HepG2 (cell line): ENCODE data around the gene RNASE2. TPM values are rescaled to one million over a fixed set of nuclear protein-coding genes. Genes with fewer than 3 reads are reported as not detected.

ENCODE experiments used
- CREM ChIP-seq, 2 experiments: sonication (generic) in 1 of 2; formaldehyde crosslinking in 1 of 2; IDR thresholded peaks; 2 replicates each; pipeline versions ENCODE4 v1.4.0 to v1.6.1; 2016 to 2020; ENCODE audit warnings: antibody characterized with exemption in 1 of 2, mild to moderate bottlenecking in 1 of 2, missing genetic modification reagents in 1 of 2
- FOXA1 ChIP-seq, 2 experiments: fragments of 450-650 bp in 1 of 2; sonication (generic) in 1 of 2; formaldehyde crosslinking in 1 of 2; IDR thresholded peaks; 2 replicates each; pipeline versions ENCODE4 v1.4.0 to v1.6.1; 2016 to 2020; ENCODE audit warnings: missing genetic modification reagents in 1 of 2
- MAF1 ChIP-seq: sonication (generic); formaldehyde crosslinking; IDR thresholded peaks from 2 replicates; pipeline ENCODE4 v1.5.0; 2020; ENCODE audit warnings: missing genetic modification reagents, borderline replicate concordance
- PAWR ChIP-seq: sonication (generic); formaldehyde crosslinking; IDR thresholded peaks from 2 replicates; pipeline ENCODE4 v1.4.0; 2020; ENCODE audit warnings: missing genetic modification reagents, mild to moderate bottlenecking, borderline replicate concordance
- PHF8 ChIP-seq: sonication (generic); formaldehyde crosslinking; IDR thresholded peaks from 2 replicates; pipeline ENCODE4 v1.5.0; 2020; ENCODE audit warnings: missing genetic modification reagents
- U2AF2 ChIP-seq: fragments of 200-400 bp; formaldehyde crosslinking; IDR thresholded peaks from 2 replicates; pipeline ENCODE4 v1.6.1; 2017; ENCODE audit warnings: low read depth, mild to moderate bottlenecking, low read length
- ZNF121 ChIP-seq: sonication (generic); formaldehyde crosslinking; IDR thresholded peaks from 2 replicates; pipeline ENCODE4 v1.5.0; 2020; ENCODE audit warnings: mild to moderate bottlenecking, missing genetic modification reagents
- ZNF274 ChIP-seq: sonication (generic); formaldehyde crosslinking; IDR thresholded peaks from 2 replicates; pipeline ENCODE4 v1.5.1; 2020; ENCODE audit warnings: mild to moderate bottlenecking, missing genetic modification reagents
- ZNF407 ChIP-seq: sonication (generic); formaldehyde crosslinking; IDR thresholded peaks from one replicate; pipeline ENCODE4 v1.5.1; 2020; ENCODE audit warnings: mild to moderate bottlenecking, missing genetic modification reagents; ENCODE audit errors: not compliant biosample characterization
- ZNF558 ChIP-seq: sonication (generic); formaldehyde crosslinking; IDR thresholded peaks from 2 replicates; pipeline ENCODE4 v1.9.0; 2022; ENCODE audit warnings: mild to moderate bottlenecking, missing genetic modification reagents, borderline replicate concordance
- ZNF660 ChIP-seq: sonication (generic); formaldehyde crosslinking; IDR thresholded peaks from 2 replicates; pipeline ENCODE4 v1.5.1; 2020; ENCODE audit warnings: mild to moderate bottlenecking, low read depth, missing genetic modification reagents, borderline replicate concordance
- ZNF775 ChIP-seq: sonication (generic); formaldehyde crosslinking; IDR thresholded peaks from 2 replicates; pipeline ENCODE4 v1.4.0; 2020; ENCODE audit warnings: missing genetic modification reagents, mild to moderate bottlenecking, moderate library complexity, borderline replicate concordance
- ZNF850 ChIP-seq: sonication (generic); formaldehyde crosslinking; conservative IDR thresholded peaks from 2 replicates; pipeline ENCODE4 v1.9.0; 2021; ENCODE audit warnings: mild to moderate bottlenecking, missing genetic modification reagents
- ZSCAN20 ChIP-seq: sonication (generic); formaldehyde crosslinking; IDR thresholded peaks from 2 replicates; pipeline ENCODE4 v1.4.0; 2020; ENCODE audit warnings: missing genetic modification reagents, mild to moderate bottlenecking, borderline replicate concordance
- polyA plus RNA-seq, 8 experiments: library from polyadenylated mRNA; depleted of rRNA in 3 of 8; stranded (reverse) in 7 of 8; unstranded in 1 of 8; fragments of >200 nt; fragmentation: Illumina TruSeq in 4 of 8; extraction: Trizol in 4 of 8; gene quantifications; 2 replicates each; pipeline versions ENCODE4 v1.2.1 to v1.2.3, GENCODE V29; 2011 to 2016; ENCODE audit warnings: low read depth in 4 of 8, missing spikeins in 1 of 8, mixed read lengths in 1 of 8; ENCODE audit not compliant: insufficient read depth in 1 of 8
- total RNA-seq, 5 experiments: library from RNA; depleted of rRNA; stranded (reverse); fragments of >200 nt; fragmentation: Illumina TruSeq; extraction: Trizol; gene quantifications; 2 replicates each; pipeline ENCODE4 v1.2.3, GENCODE V29; 2016; ENCODE audit warnings: low read depth in 1 of 5
- TF ChIP-seq, protein P1 (sequence below): sonication (generic); formaldehyde crosslinking; IDR thresholded peaks from 2 replicates; pipeline ENCODE4 v1.5.1; 2020; ENCODE audit warnings: missing genetic modification reagents, mild to moderate bottlenecking, borderline replicate concordance
- TF ChIP-seq, protein P2 (sequence below): sonication (generic); formaldehyde crosslinking; IDR thresholded peaks from 2 replicates; pipeline ENCODE4 v1.9.0; 2021; ENCODE audit warnings: missing genetic modification reagents, borderline replicate concordance

The RNASE2 gene
- total and polyA plus RNA-seq, 2 of the 13 experiments (the other 11 are each of a cell fraction or from before 2014, with no cell fraction given) = 0.69 TPM; not detected in 1

DNA sequence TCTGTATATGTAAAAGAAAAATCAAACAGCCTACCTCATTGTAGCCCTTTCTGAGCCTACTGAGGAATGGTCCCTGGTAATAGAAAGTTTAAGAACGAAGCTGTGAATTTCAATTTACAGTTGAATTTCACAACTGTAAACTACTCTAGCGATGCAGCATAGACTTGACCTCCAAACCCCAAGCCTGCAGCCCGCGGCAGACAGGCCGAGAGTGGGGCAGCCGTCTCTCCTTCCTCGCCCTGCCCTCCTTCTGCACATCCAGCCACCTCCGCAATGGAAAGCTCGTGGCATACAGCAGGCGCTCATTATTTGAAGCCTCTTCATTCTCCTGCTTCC, 15.3 kb downstream of the RNASE2 start (continued):
- no peak for TF ChIP-seq ZNF407 (CRISPR knock-in tag)
- no peak for TF ChIP-seq FOXA1 (IDR thresholded peaks at IDR 0.05)
- no peak for TF ChIP-seq FOXA1 (CRISPR knock-in tag; IDR thresholded peaks at IDR 0.05)
- TF ChIP-seq ZNF775 (CRISPR knock-in tag) = no peak
- TF ChIP-seq CREM (IDR thresholded peaks at IDR 0.05) = no peak
- no peak for TF ChIP-seq CREM (CRISPR knock-in tag; IDR thresholded peaks at IDR 0.05)
- TF ChIP-seq PAWR (CRISPR knock-in tag) = no peak
- TF ChIP-seq ZNF660 = no peak
- no peak for TF ChIP-seq U2AF2
- TF ChIP-seq, protein P1, sequence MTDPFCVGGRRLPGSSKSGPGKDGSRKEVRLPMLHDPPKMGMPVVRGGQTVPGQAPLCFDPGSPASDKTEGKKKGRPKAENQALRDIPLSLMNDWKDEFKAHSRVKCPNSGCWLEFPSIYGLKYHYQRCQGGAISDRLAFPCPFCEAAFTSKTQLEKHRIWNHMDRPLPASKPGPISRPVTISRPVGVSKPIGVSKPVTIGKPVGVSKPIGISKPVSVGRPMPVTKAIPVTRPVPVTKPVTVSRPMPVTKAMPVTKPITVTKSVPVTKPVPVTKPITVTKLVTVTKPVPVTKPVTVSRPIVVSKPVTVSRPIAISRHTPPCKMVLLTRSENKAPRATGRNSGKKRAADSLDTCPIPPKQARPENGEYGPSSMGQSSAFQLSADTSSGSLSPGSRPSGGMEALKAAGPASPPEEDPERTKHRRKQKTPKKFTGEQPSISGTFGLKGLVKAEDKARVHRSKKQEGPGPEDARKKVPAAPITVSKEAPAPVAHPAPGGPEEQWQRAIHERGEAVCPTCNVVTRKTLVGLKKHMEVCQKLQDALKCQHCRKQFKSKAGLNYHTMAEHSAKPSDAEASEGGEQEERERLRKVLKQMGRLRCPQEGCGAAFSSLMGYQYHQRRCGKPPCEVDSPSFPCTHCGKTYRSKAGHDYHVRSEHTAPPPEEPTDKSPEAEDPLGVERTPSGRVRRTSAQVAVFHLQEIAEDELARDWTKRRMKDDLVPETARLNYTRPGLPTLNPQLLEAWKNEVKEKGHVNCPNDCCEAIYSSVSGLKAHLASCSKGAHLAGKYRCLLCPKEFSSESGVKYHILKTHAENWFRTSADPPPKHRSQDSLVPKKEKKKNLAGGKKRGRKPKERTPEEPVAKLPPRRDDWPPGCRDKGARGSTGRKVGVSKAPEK (CRISPR knock-in tag) = 0 out of 2 replicates have a peak, but pooled peaks have one; percentile 17
- TF ChIP-seq, protein P2, sequence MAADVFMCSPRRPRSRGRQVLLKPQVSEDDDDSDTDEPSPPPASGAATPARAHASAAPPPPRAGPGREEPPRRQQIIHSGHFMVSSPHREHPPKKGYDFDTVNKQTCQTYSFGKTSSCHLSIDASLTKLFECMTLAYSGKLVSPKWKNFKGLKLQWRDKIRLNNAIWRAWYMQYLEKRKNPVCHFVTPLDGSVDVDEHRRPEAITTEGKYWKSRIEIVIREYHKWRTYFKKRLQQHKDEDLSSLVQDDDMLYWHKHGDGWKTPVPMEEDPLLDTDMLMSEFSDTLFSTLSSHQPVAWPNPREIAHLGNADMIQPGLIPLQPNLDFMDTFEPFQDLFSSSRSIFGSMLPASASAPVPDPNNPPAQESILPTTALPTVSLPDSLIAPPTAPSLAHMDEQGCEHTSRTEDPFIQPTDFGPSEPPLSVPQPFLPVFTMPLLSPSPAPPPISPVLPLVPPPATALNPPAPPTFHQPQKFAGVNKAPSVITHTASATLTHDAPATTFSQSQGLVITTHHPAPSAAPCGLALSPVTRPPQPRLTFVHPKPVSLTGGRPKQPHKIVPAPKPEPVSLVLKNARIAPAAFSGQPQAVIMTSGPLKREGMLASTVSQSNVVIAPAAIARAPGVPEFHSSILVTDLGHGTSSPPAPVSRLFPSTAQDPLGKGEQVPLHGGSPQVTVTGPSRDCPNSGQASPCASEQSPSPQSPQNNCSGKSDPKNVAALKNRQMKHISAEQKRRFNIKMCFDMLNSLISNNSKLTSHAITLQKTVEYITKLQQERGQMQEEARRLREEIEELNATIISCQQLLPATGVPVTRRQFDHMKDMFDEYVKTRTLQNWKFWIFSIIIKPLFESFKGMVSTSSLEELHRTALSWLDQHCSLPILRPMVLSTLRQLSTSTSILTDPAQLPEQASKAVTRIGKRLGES (CRISPR knock-in tag) = no peak
- no peak for TF ChIP-seq MAF1 (CRISPR knock-in tag)
- no peak for TF ChIP-seq ZSCAN20 (CRISPR knock-in tag)
- no peak for TF ChIP-seq ZNF274 (CRISPR knock-in tag)
- TF ChIP-seq ZNF121 (CRISPR knock-in tag) = no peak
- no peak for TF ChIP-seq ZNF558 (CRISPR knock-in tag)
- TF ChIP-seq ZNF850 (CRISPR knock-in tag) = no peak
- TF ChIP-seq PHF8 (CRISPR knock-in tag) = no peak
